Stimulated activated CD4-positive, alpha-beta T cell treated with anti-CD3 and anti-CD28 coated beads, Interleukin-15, amount 100 ng/mL, for 48 hours (primary cell): ENCODE results near the gene PTTG1IP.

Source experiments
- DNase-seq, 2 donors: peaks; one replicate each; pipeline ENCODE4 v3.0.0-alpha.2; 2020; ENCODE audit warnings: low read depth in 2 of 2

PTTG1IP gene

GRCh38 chr21:44909719-44910118, 36.2 kb upstream of the PTTG1IP start:
- no peak for DNase-seq

DNA sequence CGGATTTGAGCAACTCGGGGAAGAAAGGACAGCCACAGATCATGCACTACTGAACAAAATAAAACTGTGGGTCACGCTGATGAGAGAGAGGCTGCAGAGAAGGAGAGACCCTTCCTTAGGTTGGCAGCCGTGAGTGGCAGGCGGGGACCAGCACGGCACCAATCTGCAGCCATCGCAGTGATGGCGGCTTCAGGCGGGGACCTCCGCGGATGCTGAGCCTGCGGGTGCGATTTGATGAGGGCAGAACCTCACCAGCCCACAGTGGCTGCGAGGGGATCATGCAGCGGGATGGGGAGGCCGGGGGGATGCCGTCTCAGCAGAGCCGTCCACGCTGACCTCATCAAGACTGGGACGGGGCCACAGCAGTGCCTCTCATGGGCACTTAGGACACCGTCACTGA, 35.4 kb upstream of the PTTG1IP start:
- DNase-seq, result no peak

- no peak for DNase-seq
Observed at GRCh38 chr21:44907966-44908895, 34.7 kb upstream of the PTTG1IP start.

- no peak for DNase-seq
Observed at GRCh38 chr21:44907225-44907965, 33.9 kb upstream of the PTTG1IP start.

DNA sequence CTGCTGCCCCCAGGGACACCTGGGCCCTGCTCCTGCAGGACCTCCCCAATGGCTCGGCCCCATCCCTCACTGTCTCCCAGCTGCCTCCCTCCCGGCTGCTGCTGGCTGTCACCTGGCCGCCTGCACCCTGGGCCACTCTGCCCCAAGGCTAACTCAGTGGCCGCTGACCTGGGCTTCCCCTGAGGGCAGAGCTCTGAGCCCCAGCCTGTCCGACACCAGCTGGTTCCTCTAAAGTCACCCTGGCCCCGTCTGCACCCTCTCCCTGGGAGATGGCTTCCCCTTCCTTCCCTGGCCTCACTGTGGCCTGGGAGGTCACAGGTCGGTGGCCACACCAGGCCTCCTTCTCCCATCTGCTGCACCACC, 32.2 kb upstream of the PTTG1IP start:
- no peak for DNase-seq

DNA sequence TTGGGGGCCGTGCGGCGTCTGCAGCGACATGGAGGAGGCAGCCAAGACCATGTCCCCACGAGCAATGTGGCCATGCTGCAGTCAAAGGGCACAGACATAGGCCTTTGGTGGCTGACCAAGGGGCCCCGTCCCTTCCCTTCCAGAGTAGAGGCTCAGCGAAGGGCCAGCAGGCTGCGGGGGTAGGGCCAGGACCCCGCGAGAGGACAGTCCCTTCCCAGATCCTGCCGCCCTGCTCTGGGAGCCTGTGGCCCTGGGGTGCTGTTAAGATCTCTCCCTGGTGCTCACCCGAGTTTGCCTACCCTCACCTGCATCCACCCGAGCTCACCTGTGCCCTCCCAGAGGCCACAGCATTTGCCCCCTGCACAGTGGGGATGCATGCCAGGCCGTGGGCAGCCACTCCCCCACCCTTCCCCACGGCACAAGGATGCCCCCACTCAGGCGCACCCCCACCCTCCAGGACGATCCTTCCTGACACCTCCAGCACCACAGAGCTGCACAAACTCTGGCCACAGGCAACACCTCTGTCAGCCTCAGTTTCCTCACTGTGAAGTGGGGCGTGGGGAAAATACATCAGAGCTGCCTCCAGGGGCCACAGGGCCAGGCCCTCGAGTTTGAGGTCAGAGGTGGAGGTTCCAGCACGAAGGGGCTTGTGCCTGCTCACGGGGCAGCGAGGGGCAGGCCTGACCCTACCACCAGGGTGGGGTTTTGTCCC, 31.7 kb upstream of the PTTG1IP start:
- no peak for DNase-seq

GRCh38 chr21:44904141-44904923, 30.8 kb upstream of the PTTG1IP start:
- no peak for DNase-seq

GRCh38 chr21:44903689-44904088, 30.2 kb upstream of the PTTG1IP start:
- DNase-seq, result no peak

- DNase-seq, result no peak
Observed at GRCh38 chr21:44903050-44903685, 29.7 kb upstream of the PTTG1IP start.

GRCh38 chr21:44902268-44903049, 29.0 kb upstream of the PTTG1IP start:
- DNase-seq, result no peak

DNA sequence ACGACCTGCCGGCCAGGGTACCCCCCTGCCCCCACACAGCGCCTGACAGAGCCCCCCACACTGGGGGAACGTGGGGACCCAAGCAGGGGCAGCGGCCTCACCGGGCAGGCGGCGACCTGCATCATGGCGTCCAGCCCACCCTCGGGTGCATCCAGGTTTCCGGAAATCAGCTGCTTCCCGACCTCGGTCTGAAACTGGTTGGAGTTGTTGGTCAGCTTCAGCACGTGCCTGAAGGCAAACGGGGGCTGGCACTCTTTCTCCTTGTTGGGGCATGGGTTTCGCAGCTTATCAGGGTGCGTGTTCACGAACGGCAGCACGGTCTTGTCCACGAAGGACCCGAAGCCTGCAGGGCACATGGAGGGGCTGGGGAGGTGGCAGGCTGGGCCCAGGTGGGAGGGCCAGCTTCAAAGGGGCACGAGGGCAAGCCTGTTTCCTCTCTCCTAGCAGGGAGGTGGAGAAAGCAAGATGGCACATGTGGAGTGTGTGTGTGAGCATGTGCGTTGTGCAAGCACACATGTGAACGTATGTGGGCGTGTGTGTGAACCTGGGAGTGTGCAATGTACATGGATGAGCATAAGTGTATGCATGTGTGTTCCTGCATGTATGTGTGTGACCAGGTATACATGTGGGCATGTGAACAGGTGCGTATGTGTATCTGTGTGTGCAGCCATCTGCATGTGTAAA, 28.0 kb upstream of the PTTG1IP start:
- no peak for DNase-seq

DNA sequence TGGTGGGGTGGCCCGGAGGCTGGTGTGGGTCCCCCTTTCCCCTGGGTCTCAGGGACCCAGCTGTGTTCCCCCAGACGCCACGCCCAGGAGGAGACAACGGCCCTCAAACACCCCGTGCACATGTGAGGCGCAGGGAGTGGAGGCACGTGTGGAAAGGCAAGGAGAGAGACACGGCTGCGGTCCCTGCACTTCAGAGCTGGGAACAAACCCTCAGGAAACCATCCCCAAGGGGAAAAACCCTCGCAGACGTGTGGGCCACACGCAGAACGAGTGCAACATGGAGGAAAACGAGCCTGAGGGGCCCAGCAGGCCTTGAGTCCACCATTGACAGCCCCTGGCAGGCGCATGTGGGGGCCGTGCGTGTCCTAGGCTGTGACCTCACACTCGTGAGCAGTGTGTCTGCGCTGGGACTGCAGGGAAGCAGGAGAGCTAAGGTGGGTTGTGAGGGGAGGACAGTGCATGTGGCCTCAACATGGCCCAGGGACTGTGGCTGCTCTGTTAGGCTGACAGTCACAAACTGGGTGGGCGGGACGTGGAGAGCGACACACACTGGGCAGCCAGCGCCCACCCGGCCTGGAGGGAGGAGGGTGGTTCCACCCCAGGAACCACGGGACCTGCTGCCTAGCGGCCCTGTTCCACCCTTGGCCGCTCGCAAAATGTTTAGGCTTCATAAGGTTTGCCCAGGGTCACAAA, 27.2 kb upstream of the PTTG1IP start:
- no peak for DNase-seq

DNA sequence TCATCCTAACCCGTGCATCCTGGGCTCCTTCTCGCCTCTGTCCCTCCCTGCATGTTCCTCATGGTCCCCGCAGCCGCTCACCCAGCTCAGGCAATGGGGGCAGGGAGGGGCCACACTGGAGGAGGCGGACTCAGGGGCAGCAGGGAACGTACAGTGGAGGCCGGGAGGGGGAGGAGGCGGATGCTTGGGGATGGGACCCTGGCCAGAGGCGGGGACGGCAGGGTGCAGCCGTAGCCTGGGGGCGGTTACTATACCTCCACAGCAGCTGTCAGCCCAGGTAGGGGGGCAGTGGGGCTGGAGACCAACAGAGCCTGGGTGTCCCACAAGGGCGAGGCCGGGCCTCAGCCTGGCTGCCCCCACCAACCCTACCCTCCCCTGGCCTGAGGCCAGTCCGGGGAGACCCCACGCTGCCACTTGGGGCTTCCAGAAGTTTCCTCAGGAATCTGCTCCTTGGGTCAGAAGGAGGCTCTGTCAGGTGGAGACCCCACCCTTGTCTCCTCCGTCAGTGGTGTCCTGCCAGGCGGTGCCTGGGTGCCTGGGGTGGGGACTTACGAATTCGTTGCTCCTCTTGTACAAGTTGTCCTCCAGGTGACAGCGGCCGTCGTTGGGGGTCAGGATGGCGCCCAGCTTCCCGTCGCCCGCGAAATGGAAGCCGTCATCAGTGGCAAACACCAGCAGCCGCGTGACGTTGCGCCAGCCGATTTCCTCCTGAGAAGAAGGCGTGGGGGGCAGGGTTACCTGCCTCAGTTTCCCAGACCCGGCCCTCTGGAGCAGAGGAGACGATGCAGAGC, 26.5 kb upstream of the PTTG1IP start:
- DNase-seq, result no peak

- DNase-seq, result no peak
Observed at GRCh38 chr21:44898851-44899767, 25.6 kb upstream of the PTTG1IP start.

DNA sequence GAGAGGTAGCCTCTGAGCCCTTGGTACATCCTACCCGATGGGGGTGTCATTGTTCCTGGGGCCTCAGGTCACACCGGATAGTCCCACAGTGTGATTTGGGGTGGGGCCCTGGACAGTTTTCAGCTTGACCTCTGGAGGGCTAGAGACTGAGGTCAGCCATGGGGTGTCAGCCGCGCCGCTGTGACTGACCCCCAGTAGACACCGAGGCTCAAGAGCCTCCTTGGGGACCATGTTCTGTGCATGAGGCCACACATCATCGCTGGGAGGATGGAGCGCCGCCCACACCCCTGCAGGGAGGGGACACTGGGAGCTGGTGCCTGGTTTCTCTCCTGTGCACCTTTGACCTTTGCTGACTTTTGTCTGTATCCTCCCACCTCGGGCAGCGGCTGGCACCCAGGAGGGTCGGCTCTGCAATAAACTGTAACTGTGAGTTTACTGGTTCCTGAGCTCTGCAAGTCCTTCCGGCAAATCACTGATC, 24.6 kb upstream of the PTTG1IP start:
- no peak for DNase-seq

DNA sequence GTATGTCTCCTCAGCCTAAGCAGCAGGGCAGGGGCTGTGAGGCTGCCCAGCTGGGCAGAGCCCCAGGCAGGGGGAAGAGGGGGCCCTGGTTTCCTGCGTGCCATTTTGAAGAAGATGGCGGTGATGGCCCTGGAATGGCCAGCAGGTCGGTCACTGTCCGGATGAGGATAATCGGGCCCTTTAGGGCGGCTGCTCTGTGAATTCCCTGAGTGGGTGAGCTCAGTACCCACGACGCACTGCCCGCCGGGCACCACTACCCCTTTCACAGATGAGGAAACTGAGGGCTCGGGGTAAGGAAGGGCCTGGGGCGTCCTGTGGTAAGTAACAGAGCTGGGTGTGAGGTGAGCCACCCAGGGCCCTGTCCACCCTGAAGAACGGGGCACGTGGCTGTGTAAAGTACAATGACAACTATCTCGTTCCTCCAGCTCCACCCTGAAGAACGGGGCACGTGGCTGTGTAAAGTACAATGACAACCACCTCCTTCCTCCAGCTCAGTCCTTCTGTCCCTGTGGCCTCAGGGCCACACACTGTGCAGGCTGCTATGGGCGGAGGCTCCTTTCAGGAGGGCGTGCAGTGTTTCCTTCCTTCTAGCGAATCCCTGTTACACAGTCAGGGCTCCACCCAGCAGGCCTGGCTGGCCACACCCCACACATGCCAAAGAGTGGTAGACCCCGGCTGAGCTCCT, 24.0 kb upstream of the PTTG1IP start:
- no peak for DNase-seq
